KMS-11 (cell line): Measurements from ENCODE around the gene LGALS1.
"Not testable (repeated sequence)": the region's sequence is repeated elsewhere in the genome, so short reads cannot be mapped to it uniquely, and the experiment has no call there.

Experiments
- H2AFZ ChIP-seq: fragments of 200-600 bp; sonication (generic); 2 replicates; pipeline ENCODE4 v1.6.1; 2016; ENCODE audit warnings: antibody characterized with exemption, mixed run types, low read depth
- H3K27ac ChIP-seq: fragments of 200-600 bp; sonication (generic); 2 replicates; pipeline ENCODE4 v1.6.1; 2016; ENCODE audit warnings: mild to moderate bottlenecking, mixed run types
- H3K27me3 ChIP-seq: fragments of 200-600 bp; sonication (generic); 2 replicates; pipeline ENCODE4 v1.6.1; 2017; ENCODE audit warnings: mild to moderate bottlenecking, low read depth, mixed run types, moderate library complexity; ENCODE audit not compliant: insufficient read depth
- H3K36me3 ChIP-seq: fragments of 200-600 bp; sonication (generic); 2 replicates; pipeline ENCODE4 v1.6.1; 2017; ENCODE audit warnings: mild to moderate bottlenecking, mixed run types; ENCODE audit not compliant: insufficient read depth
- H3K4me1 ChIP-seq: fragments of 200-600 bp; sonication (generic); 2 replicates; pipeline ENCODE4 v1.6.1; 2016; ENCODE audit warnings: mild to moderate bottlenecking, low read depth, mixed run types; ENCODE audit not compliant: poor library complexity, severe bottlenecking
- H3K4me2 ChIP-seq: fragments of 200-600 bp; sonication (generic); 2 replicates; pipeline ENCODE4 v1.7.0; 2016; ENCODE audit warnings: mild to moderate bottlenecking, mixed run types
- H3K4me3 ChIP-seq: fragments of 200-600 bp; sonication (generic); IDR thresholded peaks from 2 replicates; pipeline ENCODE4 v1.6.1; 2017; ENCODE audit warnings: low read depth, low read length, mixed read lengths; ENCODE audit not compliant: insufficient read depth
- H3K79me2 ChIP-seq: fragments of 200-600 bp; sonication (generic); 2 replicates; pipeline ENCODE4 v1.6.1; 2016; ENCODE audit warnings: low read depth, mixed run types; ENCODE audit not compliant: insufficient read depth
- H3K9ac ChIP-seq: fragments of 200-600 bp; sonication (generic); 2 replicates; pipeline ENCODE4 v1.6.1; 2016; ENCODE audit warnings: mild to moderate bottlenecking, mixed run types
- H4K20me1 ChIP-seq: fragments of 200-600 bp; sonication (generic); 2 replicates; pipeline ENCODE4 v1.6.1; 2016; ENCODE audit warnings: mild to moderate bottlenecking, mixed run types; ENCODE audit not compliant: insufficient read depth
- CTCF ChIP-seq: fragments of 200-600 bp; sonication (generic); conservative IDR thresholded peaks from 2 replicates; pipeline ENCODE4 v1.6.1; 2017; ENCODE audit warnings: low read depth, mild to moderate bottlenecking, antibody characterized with exemption, low read length, moderate library complexity, mixed read lengths

The LGALS1 gene

GRCh38 chr22:37647928-37648327 is 27.5 kb upstream of the LGALS1 start:
- H3K4me2 ChIP-seq, result no peak overlapping the region
- no peak for TF ChIP-seq CTCF

GRCh38 chr22:37650463-37651136 is 24.8 kb upstream of the LGALS1 start:
- Histone ChIP-seq H3K4me1 (no peaks in the 10 kb centered on the region), H3K4me3 (no peak overlapping the region), H2AFZ (no peak overlapping the region), H3K36me3 (no peaks in the 10 kb centered on the region), H3K27me3 (no peaks in the 10 kb centered on the region), H3K4me2 (no peak overlapping the region), H3K27ac (no peak overlapping the region), H3K9ac (no peak overlapping the region), H4K20me1 (no peaks in the 10 kb centered on the region), H3K79me2 (no peaks in the 10 kb centered on the region)
- TF ChIP-seq CTCF, result no peak

More at GRCh38 chr22:37647928-37648327, 27.5 kb upstream of the LGALS1 start:
- no peaks in the 10 kb centered on the region for H3K4me1 ChIP-seq
- no peaks in the 10 kb centered on the region for H4K20me1 ChIP-seq
- H3K4me3 ChIP-seq, result no peak overlapping the region
- no peaks in the 10 kb centered on the region for H3K79me2 ChIP-seq
- no peaks in the 10 kb centered on the region for H3K36me3 ChIP-seq
- no peak overlapping the region for H2AFZ ChIP-seq
- no peak overlapping the region for H3K27ac ChIP-seq
- no peaks in the 10 kb centered on the region for H3K27me3 ChIP-seq
- no peak overlapping the region for H3K9ac ChIP-seq

- Histone ChIP-seq H4K20me1 (no peaks in the 10 kb centered on the region), H3K9ac (no peak overlapping the region), H3K27me3 (no peaks in the 10 kb centered on the region), H2AFZ (no peak overlapping the region), H3K4me1 (peaks cover 10% of the 10 kb centered on the region), H3K4me3 (no peak overlapping the region), H3K79me2 (peaks cover 7% of the 10 kb centered on the region), H3K27ac (no peak overlapping the region), H3K4me2 (no peak overlapping the region), H3K36me3 (no peaks in the 10 kb centered on the region)
- no peak for TF ChIP-seq CTCF
Measured at GRCh38 chr22:37654563-37655251, 20.7 kb upstream of the LGALS1 start.

GRCh38 chr22:37655252-37655563 is 20.2 kb upstream of the LGALS1 start:
- peaks cover under 1% of the 10 kb centered on the region; the same call in 1 of the 2 replicates for H4K20me1 ChIP-seq
- no peak overlapping the region for H3K4me2 ChIP-seq
- no peak overlapping the region for H3K27ac ChIP-seq
- H3K9ac ChIP-seq, result no peak overlapping the region
- TF ChIP-seq CTCF, result no peak
- no peak overlapping the region for H3K4me3 ChIP-seq
- H3K36me3 ChIP-seq, result no peaks in the 10 kb centered on the region
- peaks cover 15% of the 10 kb centered on the region for H3K4me1 ChIP-seq
- H3K79me2 ChIP-seq, result peaks cover 12% of the 10 kb centered on the region
- H2AFZ ChIP-seq, result no peak overlapping the region
- H3K27me3 ChIP-seq, result no peaks in the 10 kb centered on the region

GRCh38 chr22:37656583-37656982 is 18.9 kb upstream of the LGALS1 start:
- H3K36me3 ChIP-seq, H3K4me2 ChIP-seq, H4K20me1 ChIP-seq, H2AFZ ChIP-seq, H3K27me3 ChIP-seq, H3K27ac ChIP-seq, H3K4me3 ChIP-seq, H3K9ac ChIP-seq: not testable (repeated sequence)
- Histone ChIP-seq H3K4me1 (peaks cover 22% of the 10 kb centered on the region), H3K79me2 (peaks cover 24% of the 10 kb centered on the region)
